ENCODE measurements around the gene C1orf167. TPM values are rescaled to one million over a fixed set of nuclear protein-coding genes. Genes with fewer than 3 reads are reported as not detected.

The C1orf167 gene
- total RNA-seq, 1 donor from 2014 or later = not detected

GRCh38 chr1:11837767-11838348 is 75.9 kb downstream of the C1orf167 start:
- Mint-ChIP-seq H3K27ac (no peak overlapping the region), H3K4me1 (no peaks in the 10 kb centered on the region), H3K36me3 (peaks cover 24% of the 10 kb centered on the region), H3K27me3 (ENCODE audit: insufficient read depth, low read depth) (peaks cover 2% of the 10 kb centered on the region), H3K4me3 (no peak overlapping the region), H3K9me3 (no peaks in the 10 kb centered on the region)
- Histone ChIP-seq H3K79me2 (ENCODE audit: low read depth) (no peaks in the 10 kb centered on the region), H2AFZ (replicated peaks) (no peak overlapping the region), H3K27me3 (no peaks in the 10 kb centered on the region), H3F3A (ENCODE audit: low read depth) (peaks cover 8% of the 10 kb centered on the region), H3K4me3 (no peak overlapping the region), H3K4me2 (no peak overlapping the region), H3K9ac (no peak overlapping the region), H3K4me1 (no peaks in the 10 kb centered on the region), H3K36me3 (peaks cover 10% of the 10 kb centered on the region), H3K9me3 (ENCODE audit: low read depth) (no peaks in the 10 kb centered on the region), H3K27ac (no peak overlapping the region), H4K20me1 (ENCODE audit: low read depth) (peaks cover 14% of the 10 kb centered on the region)
- TF ChIP-seq EZH2phosphoT487 (IDR thresholded peaks at IDR 0.05) (no peak), CTCF (IDR thresholded peaks at IDR 0.05) (no peak), EZH2 (IDR thresholded peaks at IDR 0.05) (no peak)
- no peak for DNase-seq (ENCODE audit: low spot score)

- Histone ChIP-seq H3K27ac (no peak overlapping the region), H3K79me2 (ENCODE audit: low read depth) (no peaks in the 10 kb centered on the region), H3K4me1 (no peaks in the 10 kb centered on the region), H3K36me3 (peaks cover 10% of the 10 kb centered on the region), H3K9ac (no peak overlapping the region), H3F3A (ENCODE audit: low read depth) (peaks cover 8% of the 10 kb centered on the region), H3K4me3 (no peak overlapping the region), H4K20me1 (ENCODE audit: low read depth) (peaks cover 14% of the 10 kb centered on the region), H3K4me2 (no peak overlapping the region), H3K9me3 (ENCODE audit: low read depth) (no peaks in the 10 kb centered on the region), H2AFZ (replicated peaks) (no peak overlapping the region), H3K27me3 (no peaks in the 10 kb centered on the region)
- Mint-ChIP-seq H3K27ac (no peak overlapping the region), H3K4me3 (no peak overlapping the region), H3K36me3 (peaks cover 24% of the 10 kb centered on the region), H3K27me3 (ENCODE audit: insufficient read depth, low read depth) (peaks cover 2% of the 10 kb centered on the region), H3K4me1 (no peaks in the 10 kb centered on the region), H3K9me3 (no peaks in the 10 kb centered on the region)
- TF ChIP-seq EZH2 (IDR thresholded peaks at IDR 0.05) (no peak), CTCF (IDR thresholded peaks at IDR 0.05) (peak; percentile 97), EZH2phosphoT487 (IDR thresholded peaks at IDR 0.05) (no peak)
- DNase-seq (ENCODE audit: low spot score) = peak; percentile 73
Measured at GRCh38 chr1:11838349-11839272, 76.6 kb downstream of the C1orf167 start.

Other genes with a start within 250 kb of the C1orf167 start
- gene FBXO2, start 107.8 kb upstream of the C1orf167 start, total RNA-seq (ENCODE audit: low replicate concordance) = 0.56 and 7.3 TPM in 2 replicates
- 5.3 and 18.2 TPM in 2 replicates for gene FBXO44, start 107.3 kb upstream of the C1orf167 start, total RNA-seq (ENCODE audit: low replicate concordance)
- gene FBXO6, start 98.0 kb upstream of the C1orf167 start, total RNA-seq (ENCODE audit: low replicate concordance) = 1.2 and 1.7 TPM in 2 replicates
- gene MAD2L2, start 81.0 kb upstream of the C1orf167 start, total RNA-seq (ENCODE audit: low replicate concordance) = 108 and 164 TPM in 2 replicates
- gene DRAXIN, start 70.5 kb upstream of the C1orf167 start, total RNA-seq (ENCODE audit: low replicate concordance) = 27.1 and 31.3 TPM in 2 replicates
- 12.4 and 67.7 TPM in 2 replicates for gene AGTRAP, start 26.1 kb upstream of the C1orf167 start, total RNA-seq (ENCODE audit: low replicate concordance)
- 7.0 and 14.3 TPM in 2 replicates for gene MTHFR, start 43.8 kb downstream of the C1orf167 start, total RNA-seq (ENCODE audit: low replicate concordance)
- gene CLCN6, start 44.0 kb downstream of the C1orf167 start, total RNA-seq (ENCODE audit: low replicate concordance) = 10.3 and 15.6 TPM in 2 replicates
- not detected in 2 replicates for gene NPPA, start 85.6 kb downstream of the C1orf167 start, total RNA-seq (ENCODE audit: low replicate concordance)
- gene NPPB, start 96.8 kb downstream of the C1orf167 start, total RNA-seq (ENCODE audit: low replicate concordance) = not detected in 2 replicates
- 17.3 and 51.9 TPM in 2 replicates for gene KIAA2013, start 164.2 kb downstream of the C1orf167 start, total RNA-seq (ENCODE audit: low replicate concordance)
- gene PLOD1, start 172.5 kb downstream of the C1orf167 start, total RNA-seq (ENCODE audit: low replicate concordance) = 27.2 and 73.5 TPM in 2 replicates
- 29.6 and 41.9 TPM in 2 replicates for gene MFN2, start 218.3 kb downstream of the C1orf167 start, total RNA-seq (ENCODE audit: low replicate concordance)